ENCODE results near the gene DRC7.

DRC7 gene

GRCh38 chr16:57648581-57649442 is 45.8 kb upstream of the DRC7 start:
- peak; percentile 95 for TF ChIP-seq CTCF (conservative IDR thresholded peaks at IDR 0.05)
- no peak overlapping the region for H3K27ac ChIP-seq

- H3K27ac ChIP-seq, result no peak overlapping the region
- no peak for TF ChIP-seq CTCF (conservative IDR thresholded peaks at IDR 0.05)
These were observed 45.2 kb upstream of the DRC7 start for GRCh38 chr16:57649443-57649751.

DNA sequence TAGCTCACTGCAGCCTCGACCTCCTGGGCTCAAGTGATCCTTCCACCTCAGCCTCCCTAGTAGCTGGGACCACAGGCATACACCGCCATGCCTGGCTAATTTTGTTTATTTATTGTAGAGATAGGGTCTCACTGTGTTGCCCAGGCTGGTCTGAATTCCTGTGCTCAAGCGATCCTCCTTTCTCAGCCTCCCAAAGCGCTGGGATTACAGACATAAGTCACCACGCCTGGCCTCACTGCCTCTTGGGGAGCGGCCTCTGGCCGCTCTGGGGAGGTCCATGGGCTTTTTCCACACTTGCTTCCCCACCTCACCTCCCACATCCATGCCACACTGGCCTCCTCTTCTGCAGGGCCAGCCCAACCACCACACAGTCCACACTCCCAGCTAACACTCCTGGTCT is 44.8 kb upstream of the DRC7 start:
- no peak overlapping the region for H3K27ac ChIP-seq
- TF ChIP-seq CTCF (conservative IDR thresholded peaks at IDR 0.05), result no peak

DNA sequence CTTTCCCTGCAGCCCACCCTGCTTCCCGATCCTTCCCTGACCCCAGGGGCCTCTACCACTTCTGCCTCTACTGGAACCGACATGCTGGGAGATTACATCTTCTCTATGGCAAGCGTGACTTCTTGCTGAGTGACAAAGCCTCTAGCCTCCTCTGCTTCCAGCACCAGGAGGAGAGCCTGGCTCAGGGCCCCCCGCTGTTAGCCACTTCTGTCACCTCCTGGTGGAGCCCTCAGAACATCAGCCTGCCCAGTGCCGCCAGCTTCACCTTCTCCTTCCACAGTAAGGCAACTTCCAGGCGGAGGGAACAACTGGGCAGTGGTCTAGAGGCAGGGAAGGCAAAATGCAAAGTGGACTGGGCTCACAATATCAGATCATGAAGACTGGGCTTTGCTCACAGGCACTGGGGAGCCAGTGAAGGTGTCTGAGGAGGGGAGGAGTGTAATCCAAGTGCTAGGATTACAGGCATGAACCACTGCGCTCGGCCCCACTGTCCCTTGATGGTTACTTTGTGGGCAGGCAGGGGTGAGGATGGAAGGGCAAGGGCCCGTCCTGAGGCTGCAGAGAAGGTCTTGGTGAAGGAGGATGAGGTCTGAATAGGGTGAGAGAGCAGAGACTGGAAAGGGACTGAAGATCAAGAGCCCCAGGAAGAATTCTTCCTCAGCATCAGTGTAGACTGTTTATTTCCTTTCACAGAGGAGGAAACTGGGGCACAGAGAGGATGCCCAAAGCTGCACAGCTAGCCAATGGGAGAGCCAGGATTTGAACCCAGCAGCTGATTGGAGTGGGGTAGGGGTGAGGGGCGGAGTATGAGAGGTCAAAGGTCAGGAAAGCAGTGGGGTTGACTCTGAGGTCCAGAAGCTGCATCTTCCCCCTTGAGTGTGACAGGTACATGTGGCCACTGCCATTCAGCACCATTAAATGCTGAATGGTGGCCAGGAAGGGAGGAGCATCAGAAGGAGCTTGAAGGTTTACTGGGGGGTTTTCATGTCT is 43.0 kb upstream of the DRC7 start:
- no peak overlapping the region for H3K27ac ChIP-seq
- TF ChIP-seq CTCF (conservative IDR thresholded peaks at IDR 0.05), result no peak

DNA sequence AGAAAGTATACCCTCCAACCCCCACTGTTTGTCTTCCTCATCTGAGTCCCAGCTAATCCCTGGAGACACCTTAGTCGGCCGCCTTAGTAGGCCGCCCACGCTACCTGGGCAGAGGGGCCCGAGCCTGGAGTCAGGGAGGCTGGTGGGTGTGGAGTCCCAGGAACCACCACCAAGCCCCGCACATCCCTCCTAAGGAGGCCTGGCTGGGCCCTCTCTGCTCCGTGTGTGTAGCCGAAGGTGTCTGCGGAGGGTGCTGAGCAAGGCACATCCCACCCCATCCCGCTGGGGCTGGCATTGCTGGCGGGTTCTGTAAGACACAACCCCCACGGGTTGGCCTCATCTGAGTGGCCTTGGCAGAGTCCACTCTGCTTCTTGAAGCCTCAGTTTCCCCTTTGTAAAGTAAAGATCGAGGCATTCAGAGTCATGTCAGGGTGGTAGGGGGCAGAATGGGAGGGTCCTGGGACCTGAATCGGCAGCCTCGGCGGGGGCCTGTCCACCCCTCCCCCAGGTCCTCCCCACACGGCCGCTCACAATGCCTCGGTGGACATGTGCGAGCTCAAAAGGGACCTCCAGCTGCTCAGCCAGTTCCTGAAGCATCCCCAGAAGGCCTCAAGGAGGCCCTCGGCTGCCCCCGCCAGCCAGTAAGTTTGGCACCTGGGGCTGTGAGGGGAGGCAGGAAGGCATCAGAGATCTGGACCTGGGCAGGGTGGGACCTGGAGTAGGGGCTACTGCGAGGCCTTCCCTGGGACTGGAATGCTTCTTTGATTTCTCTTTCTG is 41.7 kb upstream of the DRC7 start:
- TF ChIP-seq CTCF (conservative IDR thresholded peaks at IDR 0.05), result no peak
- no peak overlapping the region for H3K27ac ChIP-seq

GRCh38 chr16:57653936-57654335 is 40.7 kb upstream of the DRC7 start:
- no peak for TF ChIP-seq CTCF (conservative IDR thresholded peaks at IDR 0.05)
- H3K27ac ChIP-seq, result no peak overlapping the region

Measured in VCaP (cell line).